A172 (cell line): ENCODE measurements around the gene ACTMAP. TPM values are rescaled to one million over a fixed set of nuclear protein-coding genes. Genes with fewer than 3 reads are reported as not detected.

Source experiments
- DNase-seq: peaks from one replicate; pipeline ENCODE4 v3.0.0-alpha.2; 2015; ENCODE audit warnings: low spot score
- total RNA-seq: library from RNA; depleted of rRNA; stranded (reverse); fragments of >200 nt; shearing (Covaris generic); gene quantifications from 2 replicates; pipeline ENCODE4 v1.2.3, GENCODE V29; 2014; rRNA removed

The ACTMAP gene
- total RNA-seq, 1 experiment from 2014 or later = 1.7 TPM

- DNase-seq = no peak
Measured at GRCh38 chr19:40693896-40694295, 56.4 kb downstream of the ACTMAP start.

GRCh38 chr19:40693150-40693788, 57.0 kb downstream of the ACTMAP start:
- DNase-seq = no peak

GRCh38 chr19:40692212-40692551, 58.1 kb downstream of the ACTMAP start:
- no peak for DNase-seq

GRCh38 chr19:40691421-40692211, 58.7 kb downstream of the ACTMAP start:
- no peak for DNase-seq

Other genes with a start within 250 kb of the ACTMAP start
- gene SHKBP1, start 173.6 kb downstream of the ACTMAP start, total RNA-seq = 43.8 and 70.2 TPM in 2 replicates
- 10.8 and 13.9 TPM in 2 replicates for gene LTBP4, start 149.1 kb downstream of the ACTMAP start, total RNA-seq
- gene NUMBL, start 59.8 kb downstream of the ACTMAP start, total RNA-seq = 23.7 and 32.7 TPM in 2 replicates
- 35.2 and 51.5 TPM in 2 replicates for gene COQ8B, start 33.6 kb downstream of the ACTMAP start, total RNA-seq
- gene ITPKC, start 33.4 kb downstream of the ACTMAP start, total RNA-seq = 7.7 and 9.2 TPM in 2 replicates
- gene SNRPA, start 726 bp upstream of the ACTMAP start, total RNA-seq = 64.7 and 87.9 TPM in 2 replicates
- gene MIA, start 25.0 kb upstream of the ACTMAP start, total RNA-seq = not detected in 2 replicates
- gene RAB4B, start 27.8 kb upstream of the ACTMAP start, total RNA-seq = 10.3 and 19.9 TPM in 2 replicates
- gene EGLN2, start 48.7 kb upstream of the ACTMAP start, total RNA-seq = 80.0 and 123 TPM in 2 replicates
- not detected in 2 replicates for gene CYP2A6, start 100.0 kb upstream of the ACTMAP start, total RNA-seq
- not detected in 2 replicates for gene CYP2A7, start 131.8 kb upstream of the ACTMAP start, total RNA-seq
- gene CYP2B6, start 240.8 kb upstream of the ACTMAP start, total RNA-seq = not detected in 2 replicates